ENCODE data around the gene ACY1.
"Not testable (repeated sequence)": the region's sequence is repeated elsewhere in the genome, so short reads cannot be mapped to it uniquely, and the experiment has no call there.

The ACY1 gene

DNA sequence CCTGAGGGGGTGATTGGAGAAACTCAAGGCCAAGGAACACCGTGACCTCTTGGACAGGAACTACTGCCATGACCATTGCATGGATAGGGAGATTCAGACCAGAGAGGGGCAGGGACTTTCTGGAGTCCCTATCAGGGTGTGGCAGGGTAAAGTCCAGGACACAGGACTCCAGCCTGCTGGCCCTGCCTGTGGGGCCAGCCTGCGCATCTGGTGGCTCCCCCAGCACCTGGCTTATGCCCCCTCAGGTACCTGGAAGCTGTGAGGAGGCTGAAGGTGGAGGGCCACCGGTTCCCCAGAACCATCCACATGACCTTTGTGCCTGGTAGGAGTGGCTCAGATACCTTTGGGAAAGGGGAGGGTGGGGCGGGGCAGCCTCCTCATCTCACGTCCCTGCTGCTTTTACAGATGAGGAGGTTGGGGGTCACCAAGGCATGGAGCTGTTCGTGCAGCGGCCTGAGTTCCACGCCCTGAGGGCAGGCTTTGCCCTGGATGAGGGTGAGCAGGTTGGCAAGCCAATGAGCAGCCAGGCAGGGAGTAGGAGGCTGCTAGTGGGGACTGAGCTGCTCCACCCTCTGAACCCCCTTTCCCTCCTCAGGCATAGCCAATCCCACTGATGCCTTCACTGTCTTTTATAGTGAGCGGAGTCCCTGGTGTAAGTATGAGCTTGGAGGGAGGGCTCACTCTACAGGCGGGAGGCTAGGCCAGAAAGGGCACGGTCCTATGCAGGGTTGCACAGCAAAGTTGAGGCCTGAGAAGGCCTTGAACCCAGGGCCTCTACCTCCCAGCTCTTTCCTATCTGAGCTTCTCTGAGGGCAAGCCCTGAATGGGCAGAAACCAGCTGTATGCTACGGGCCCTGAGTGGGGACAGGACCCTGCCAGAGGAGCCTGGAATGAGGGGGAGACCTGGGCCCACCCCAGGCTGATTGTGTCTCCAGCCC lies 2.9 kb downstream of the ACY1 start:
- DNase-seq: no peak

- no peak for DNase-seq
These were observed 4.2 kb downstream of the ACY1 start for GRCh38 chr3:51987568-51987967.

- no peak for DNase-seq
These were observed 5.2 kb downstream of the ACY1 start for GRCh38 chr3:51988286-51989146.

DNA sequence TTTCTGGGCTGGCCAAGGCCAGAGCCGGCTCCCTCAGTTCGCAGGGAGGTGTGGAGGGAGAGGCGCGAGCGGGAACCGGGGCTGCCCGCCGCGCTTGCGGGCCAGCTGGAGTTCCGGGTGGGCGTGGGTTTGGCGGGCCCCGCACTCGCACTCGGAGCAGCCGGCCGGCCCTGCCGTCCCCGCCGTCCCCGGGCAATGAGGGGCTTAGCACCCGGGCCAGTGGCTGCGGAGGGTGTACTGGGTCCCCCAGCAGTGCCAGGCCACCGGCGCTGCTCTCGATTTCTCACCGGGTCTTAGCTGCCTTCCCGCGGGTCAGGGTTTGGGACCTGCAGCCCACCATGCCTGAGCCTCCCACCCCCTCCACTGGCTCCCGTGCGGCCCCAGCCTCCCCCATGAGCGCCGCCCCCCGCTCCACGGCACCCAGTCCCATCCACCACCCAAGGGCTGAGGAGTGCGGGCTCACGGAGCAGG lies 7.2 kb downstream of the ACY1 start:
- not testable (repeated sequence) for DNase-seq

GRCh38 chr3:51992017-51992682 lies 8.8 kb downstream of the ACY1 start:
- DNase-seq: no peak

GRCh38 chr3:51993657-51994056 lies 10.3 kb downstream of the ACY1 start:
- DNase-seq: not testable (repeated sequence)

GRCh38 chr3:51994530-51994929 lies 11.2 kb downstream of the ACY1 start:
- no peak for DNase-seq

GRCh38 chr3:51995346-51996163 lies 12.2 kb downstream of the ACY1 start, which contains the start of gene RPL29:
RPL29 (minus strand) TSS chr3:51995895; CDS start chr3:51995461, 434 bp downstream.
- DNase-seq: peak; percentile 86 to 93 (median 91)

DNA sequence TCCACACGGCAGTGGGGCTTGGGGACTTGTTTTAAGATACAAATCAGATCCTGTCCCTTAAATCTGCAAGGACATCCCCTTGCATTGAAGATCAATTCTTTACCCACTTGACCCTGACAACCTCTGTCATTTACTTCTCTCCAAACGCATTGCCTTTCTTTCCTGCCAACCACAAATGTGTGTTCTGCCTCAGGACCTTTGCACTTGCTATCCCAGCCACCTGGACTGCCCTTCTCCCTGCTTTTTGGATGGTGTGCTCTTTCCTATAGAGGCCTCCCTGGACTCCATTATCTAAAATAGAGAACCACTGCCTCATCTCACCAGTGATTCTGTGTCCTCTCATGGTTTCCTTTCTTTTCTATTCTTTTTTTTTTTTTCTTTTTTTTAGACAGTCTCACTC lies 13.8 kb downstream of the ACY1 start:
- DNase-seq: no peak

GRCh38 chr3:51997935-51998596 lies 14.7 kb downstream of the ACY1 start:
- no peak for DNase-seq

DNA sequence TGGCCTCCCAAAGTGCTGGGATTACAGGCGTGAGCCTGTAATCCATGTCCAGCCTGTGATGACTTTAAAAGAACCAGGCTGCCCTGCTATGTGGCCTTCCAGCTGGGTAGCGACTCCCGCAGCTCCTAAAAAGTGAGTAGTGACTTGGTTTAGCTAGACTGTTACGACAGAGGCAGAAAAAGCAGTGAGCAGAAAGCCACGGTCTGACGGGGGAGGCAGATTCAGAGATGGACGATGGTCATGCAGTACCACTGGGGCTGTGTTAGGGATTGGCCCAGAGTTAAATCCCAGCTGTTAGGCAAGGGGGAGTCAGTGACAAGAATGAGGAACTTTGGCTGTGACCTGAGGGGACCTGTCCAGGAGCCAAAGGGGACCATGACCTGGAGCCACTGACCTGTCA lies 15.4 kb downstream of the ACY1 start:
- no peak for DNase-seq

GRCh38 chr3:51999846-52000245 lies 16.5 kb downstream of the ACY1 start:
- no peak for DNase-seq

GRCh38 chr3:52001443-52001974 lies 18.2 kb downstream of the ACY1 start:
- peak; percentile 62 to 89 (median 82) for DNase-seq

- DNase-seq: no peak
These were observed 19.4 kb downstream of the ACY1 start for GRCh38 chr3:52002748-52003147.

DNA sequence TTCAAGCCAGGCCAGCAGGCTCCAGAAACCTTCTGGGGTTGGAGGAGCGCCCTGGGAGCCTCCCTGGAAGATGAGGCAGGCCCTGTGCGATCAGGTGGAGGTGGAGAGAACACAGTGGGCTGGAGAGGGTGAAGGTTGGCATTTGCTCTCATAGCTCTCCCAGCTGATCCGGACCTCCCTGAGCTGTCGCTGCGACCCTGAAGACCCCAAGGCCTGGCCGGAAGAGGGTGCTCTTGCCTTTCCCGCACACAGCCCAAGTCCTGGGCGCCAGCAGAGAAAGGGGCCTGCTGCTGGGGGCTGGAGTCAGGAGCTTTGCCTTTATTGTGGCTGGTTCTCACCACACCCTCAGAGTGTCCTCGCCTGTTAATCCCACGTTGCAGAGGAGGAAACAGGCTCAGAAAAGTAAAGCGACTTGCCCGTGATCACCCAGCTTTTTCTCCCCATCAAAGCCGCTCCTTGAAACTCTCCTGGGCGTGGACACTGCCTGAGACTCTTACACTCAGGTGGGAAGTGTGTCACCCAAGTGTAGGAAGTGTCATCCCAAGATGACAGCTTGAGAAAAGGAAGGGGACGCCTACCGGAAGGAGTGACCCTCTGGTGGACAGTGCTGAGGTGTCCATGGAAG lies 20.9 kb downstream of the ACY1 start:
- no peak for DNase-seq

- no peak for DNase-seq
These were observed 21.6 kb downstream of the ACY1 start for GRCh38 chr3:52004906-52005395.

DNA sequence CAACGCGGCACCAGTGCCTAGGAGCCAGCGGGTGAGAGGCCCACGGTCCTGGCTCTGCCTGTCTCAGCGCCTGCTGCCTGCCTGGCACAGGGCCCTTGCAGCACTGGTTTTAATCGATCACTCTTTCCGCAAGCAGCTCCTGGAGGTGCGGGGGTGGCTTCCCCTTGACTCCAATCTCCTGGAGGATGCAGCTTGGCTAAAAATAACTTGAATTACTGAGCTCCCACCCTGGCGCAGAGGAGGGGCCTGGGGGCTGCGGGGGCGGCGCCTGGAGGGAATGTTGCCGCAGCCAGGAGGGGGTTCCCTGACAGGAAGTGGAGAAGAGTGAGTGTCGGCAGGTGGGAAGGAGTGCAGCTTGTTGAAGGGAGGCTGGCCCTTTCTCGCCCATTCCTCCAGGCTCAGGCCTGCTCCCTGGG lies 22.2 kb downstream of the ACY1 start:
- peak in 1 of 6 experiments; percentile 13 for DNase-seq

GRCh38 chr3:52006017-52006819 lies 22.9 kb downstream of the ACY1 start:
- no peak for DNase-seq

- no peak for DNase-seq
These were observed 23.4 kb downstream of the ACY1 start for GRCh38 chr3:52006820-52007133.

DNA sequence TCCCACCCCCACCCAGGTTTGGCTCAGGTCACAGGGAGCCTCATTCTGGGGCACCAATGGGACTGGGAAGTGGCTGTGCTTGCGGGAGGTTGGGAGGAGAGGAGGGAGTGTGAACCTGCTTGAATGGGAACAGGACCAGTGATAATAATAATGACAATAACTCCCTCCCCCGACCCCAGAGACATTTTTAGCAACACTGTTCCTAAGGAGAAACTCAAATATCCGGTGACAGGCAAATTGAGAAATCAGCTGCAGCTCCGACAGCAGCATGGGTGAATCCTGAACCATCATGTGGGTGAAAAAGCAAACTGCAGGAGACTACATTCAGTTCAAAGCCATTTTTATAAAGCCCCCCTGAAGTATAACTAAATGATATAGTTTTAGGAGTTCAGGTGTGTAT lies 24.0 kb downstream of the ACY1 start:
- DNase-seq: no peak

All from stimulated activated naive CD4-positive, alpha-beta T cell (primary cell).